Measurements from ENCODE around the gene PPOX.

PPOX gene

DNA sequence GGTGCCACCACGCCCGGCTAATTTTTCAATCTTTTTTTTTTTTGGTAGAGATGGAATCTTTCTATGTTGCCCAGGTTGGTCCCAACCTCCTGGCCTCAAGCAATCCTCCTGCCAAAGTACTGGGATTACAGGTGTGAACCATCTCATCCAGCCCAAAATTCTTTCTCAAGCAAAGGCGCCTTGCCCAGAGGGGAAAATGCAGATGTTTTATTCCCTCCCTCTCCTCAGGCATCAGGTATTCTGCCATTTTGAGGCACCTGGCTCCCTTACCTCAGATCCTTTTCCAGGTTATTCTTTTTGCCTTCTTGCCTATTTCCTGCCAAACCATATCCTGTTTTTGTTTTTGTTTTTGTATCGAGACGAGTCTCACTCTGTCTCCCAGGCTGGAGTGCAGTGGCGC, 22.2 kb downstream of the PPOX start:
- H3K14ac ChIP-seq (ENCODE audit: low read length): no peak overlapping the region
- DNase-seq: peak; percentile 53 to 70
- H3K23ac ChIP-seq (ENCODE audit: low read length): no peak overlapping the region
- no peak overlapping the region for H2AK5ac ChIP-seq (ENCODE audit: low read length)
- no peak overlapping the region for H2AFZ ChIP-seq (ENCODE audit: insufficient read depth, low read length, poor library complexity)
- H3K36me3 ChIP-seq (ENCODE audit: control insufficient read depth in 1 of 2, insufficient read depth in 2 of 2, low read length in 2 of 2): no peaks in the 10 kb centered on the region
- H3K79me2 ChIP-seq (ENCODE audit: control insufficient read depth, insufficient read depth, low read length, poor library complexity): no peaks in the 10 kb centered on the region
- no peak overlapping the region for H2BK5ac ChIP-seq (ENCODE audit: low read depth, low read length, poor library complexity)
- no peaks in the 10 kb centered on the region for H3K27me3 ChIP-seq (ENCODE audit: insufficient read depth, low read length)
- no peak overlapping the region for H4K8ac ChIP-seq (ENCODE audit: low read depth, low read length)
- no peak overlapping the region for H3K18ac ChIP-seq (ENCODE audit: low read length)
- no CpG with 5 or more reads among the region's 6 CpGs for WGBS (ENCODE audit: extremely low coverage, insufficient coverage, insufficient read length)
- no peak overlapping the region for H3K4me3 ChIP-seq (ENCODE audit: low read depth, low read length)
- H3K4me1 ChIP-seq (ENCODE audit: control insufficient read depth in 1 of 2, insufficient read depth in 2 of 2, low read length in 2 of 2): no peaks in the 10 kb centered on the region
- no peak overlapping the region for H2BK120ac ChIP-seq (ENCODE audit: insufficient read depth, low read length, poor library complexity)
- H4K91ac ChIP-seq (ENCODE audit: low read depth, low read length): no peak overlapping the region
- H2BK12ac ChIP-seq (ENCODE audit: low read length): no peak overlapping the region
- no peaks in the 10 kb centered on the region for H3K9me3 ChIP-seq (ENCODE audit: insufficient read depth, low read depth, low read length)
- no peaks in the 10 kb centered on the region for H3K79me1 ChIP-seq (ENCODE audit: low read length)
- H3K4me2 ChIP-seq (ENCODE audit: low read length): no peak overlapping the region
- H4K12ac ChIP-seq (ENCODE audit: low read depth, low read length): no peak overlapping the region
- no peak overlapping the region for H3K4ac ChIP-seq (ENCODE audit: low read depth, low read length)
- H3K27ac ChIP-seq (ENCODE audit: low read depth, low read length): no peak overlapping the region
- no peak overlapping the region for H3K9ac ChIP-seq (ENCODE audit: low read length)

- Histone ChIP-seq H3K36me3 (ENCODE audit: control insufficient read depth in 1 of 2, insufficient read depth in 2 of 2, low read length in 2 of 2) (no peaks in the 10 kb centered on the region), H3K27ac (ENCODE audit: low read depth, low read length) (no peak overlapping the region), H3K27me3 (ENCODE audit: insufficient read depth, low read length) (no peaks in the 10 kb centered on the region), H2BK120ac (ENCODE audit: insufficient read depth, low read length, poor library complexity) (no peak overlapping the region), H3K14ac (ENCODE audit: low read length) (no peak overlapping the region), H3K4me3 (ENCODE audit: low read depth, low read length) (no peak overlapping the region), H4K91ac (ENCODE audit: low read depth, low read length) (no peak overlapping the region), H2AK5ac (ENCODE audit: low read length) (no peak overlapping the region), H3K4me2 (ENCODE audit: low read length) (no peak overlapping the region), H3K9ac (ENCODE audit: low read length) (no peak overlapping the region), H3K4me1 (ENCODE audit: control insufficient read depth in 1 of 2, insufficient read depth in 2 of 2, low read length in 2 of 2) (no peaks in the 10 kb centered on the region), H3K79me1 (ENCODE audit: low read length) (no peaks in the 10 kb centered on the region), H4K12ac (ENCODE audit: low read depth, low read length) (no peak overlapping the region), H2BK5ac (ENCODE audit: low read depth, low read length, poor library complexity) (no peak overlapping the region), H2AFZ (ENCODE audit: insufficient read depth, low read length, poor library complexity) (no peak overlapping the region), H3K23ac (ENCODE audit: low read length) (no peak overlapping the region), H2BK12ac (ENCODE audit: low read length) (no peak overlapping the region), H4K8ac (ENCODE audit: low read depth, low read length) (no peak overlapping the region), H3K79me2 (ENCODE audit: control insufficient read depth, insufficient read depth, low read length, poor library complexity) (no peaks in the 10 kb centered on the region), H3K18ac (ENCODE audit: low read length) (no peak overlapping the region), H3K4ac (ENCODE audit: low read depth, low read length) (no peak overlapping the region), H3K9me3 (ENCODE audit: insufficient read depth, low read depth, low read length) (no peaks in the 10 kb centered on the region)
- peak; percentile 69 to 93 for DNase-seq
- no CpG with 5 or more reads among the region's 5 CpGs for WGBS (ENCODE audit: extremely low coverage, insufficient coverage, insufficient read length)
Measured at GRCh38 chr1:161189036-161189435, 22.8 kb downstream of the PPOX start.

- Histone ChIP-seq H3K79me2 (ENCODE audit: control insufficient read depth, insufficient read depth, low read length, poor library complexity) (no peaks in the 10 kb centered on the region), H3K9ac (ENCODE audit: low read length) (no peak overlapping the region), H3K27ac (ENCODE audit: low read depth, low read length) (no peak overlapping the region), H2AK5ac (ENCODE audit: low read length) (no peak overlapping the region), H3K23ac (ENCODE audit: low read length) (no peak overlapping the region), H3K4me2 (ENCODE audit: low read length) (no peak overlapping the region), H3K27me3 (ENCODE audit: insufficient read depth, low read length) (no peaks in the 10 kb centered on the region), H3K4ac (ENCODE audit: low read depth, low read length) (no peak overlapping the region), H4K12ac (ENCODE audit: low read depth, low read length) (no peak overlapping the region), H4K91ac (ENCODE audit: low read depth, low read length) (no peak overlapping the region), H3K79me1 (ENCODE audit: low read length) (no peaks in the 10 kb centered on the region), H2BK5ac (ENCODE audit: low read depth, low read length, poor library complexity) (no peak overlapping the region), H2BK12ac (ENCODE audit: low read length) (no peak overlapping the region), H3K14ac (ENCODE audit: low read length) (no peak overlapping the region), H3K4me1 (ENCODE audit: control insufficient read depth in 1 of 2, insufficient read depth in 2 of 2, low read length in 2 of 2) (no peaks in the 10 kb centered on the region), H3K18ac (ENCODE audit: low read length) (no peak overlapping the region), H4K8ac (ENCODE audit: low read depth, low read length) (no peak overlapping the region), H2AFZ (ENCODE audit: insufficient read depth, low read length, poor library complexity) (no peak overlapping the region), H3K36me3 (ENCODE audit: control insufficient read depth in 1 of 2, insufficient read depth in 2 of 2, low read length in 2 of 2) (no peaks in the 10 kb centered on the region), H3K4me3 (ENCODE audit: low read depth, low read length) (no peak overlapping the region), H3K9me3 (ENCODE audit: insufficient read depth, low read depth, low read length) (no peaks in the 10 kb centered on the region), H2BK120ac (ENCODE audit: insufficient read depth, low read length, poor library complexity) (no peak overlapping the region)
- DNase-seq: no peak
- no CpG with 5 or more reads among the region's 22 CpGs for WGBS (ENCODE audit: extremely low coverage, insufficient coverage, insufficient read length)
Measured at GRCh38 chr1:161190962-161191521, 24.8 kb downstream of the PPOX start.

DNA sequence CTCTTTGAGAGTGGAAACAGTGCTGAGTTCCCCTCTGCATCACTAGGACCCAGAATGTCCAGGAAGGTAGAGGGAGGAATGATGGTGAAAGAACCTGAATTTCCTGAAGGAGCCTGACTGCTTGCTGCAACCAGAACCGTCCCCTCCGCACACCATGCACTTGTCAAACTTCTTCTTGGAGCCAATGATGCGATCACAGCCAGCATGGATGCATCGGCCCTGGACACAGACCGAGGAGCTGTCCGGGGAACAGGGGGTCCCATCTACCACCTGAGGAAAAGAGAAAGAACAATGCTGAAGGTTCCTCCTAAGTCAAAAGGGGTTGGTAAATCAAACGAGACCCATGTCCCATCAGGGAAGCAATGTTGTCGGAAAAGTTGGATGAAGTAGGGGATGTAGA, 25.7 kb downstream of the PPOX start:
- H2BK5ac ChIP-seq (ENCODE audit: low read depth, low read length, poor library complexity): no peak overlapping the region
- DNase-seq: peak in 1 of 2 donors; percentile 25

More for the DNA sequence above, 25.7 kb downstream of the PPOX start:
- Histone ChIP-seq H3K23ac (ENCODE audit: low read length) (no peak overlapping the region), H3K18ac (ENCODE audit: low read length) (no peak overlapping the region), H3K9me3 (ENCODE audit: insufficient read depth, low read depth, low read length) (no peaks in the 10 kb centered on the region), H3K27ac (ENCODE audit: low read depth, low read length) (no peak overlapping the region), H3K4me3 (ENCODE audit: low read depth, low read length) (no peak overlapping the region), H2AK5ac (ENCODE audit: low read length) (no peak overlapping the region), H4K12ac (ENCODE audit: low read depth, low read length) (no peak overlapping the region), H2BK12ac (ENCODE audit: low read length) (no peak overlapping the region), H3K4ac (ENCODE audit: low read depth, low read length) (no peak overlapping the region), H2AFZ (ENCODE audit: insufficient read depth, low read length, poor library complexity) (no peak overlapping the region), H3K79me2 (ENCODE audit: control insufficient read depth, insufficient read depth, low read length, poor library complexity) (no peaks in the 10 kb centered on the region), H3K9ac (ENCODE audit: low read length) (no peak overlapping the region), H3K79me1 (ENCODE audit: low read length) (no peaks in the 10 kb centered on the region), H3K4me1 (ENCODE audit: control insufficient read depth in 1 of 2, insufficient read depth in 2 of 2, low read length in 2 of 2) (no peaks in the 10 kb centered on the region), H3K36me3 (ENCODE audit: control insufficient read depth in 1 of 2, insufficient read depth in 2 of 2, low read length in 2 of 2) (no peaks in the 10 kb centered on the region), H3K27me3 (ENCODE audit: insufficient read depth, low read length) (no peaks in the 10 kb centered on the region), H4K91ac (ENCODE audit: low read depth, low read length) (no peak overlapping the region), H3K14ac (ENCODE audit: low read length) (no peak overlapping the region), H2BK120ac (ENCODE audit: insufficient read depth, low read length, poor library complexity) (no peak overlapping the region), H3K4me2 (ENCODE audit: low read length) (no peak overlapping the region), H4K8ac (ENCODE audit: low read depth, low read length) (no peak overlapping the region)
- no CpG with 5 or more reads among the region's 8 CpGs for WGBS (ENCODE audit: extremely low coverage, insufficient coverage, insufficient read length)

Measured in trophoblast cell (in vitro differentiated cells and primary cell).